Stomach (tissue), 9 donors: ENCODE measurements around the gene CHN2. TPM values are rescaled to one million over a fixed set of nuclear protein-coding genes. Genes with fewer than 3 reads are reported as not detected.

Experiments
- DNase-seq, 2 donors: peaks; one replicate each; pipeline versions ENCODE4 v3.0.0 to v3.0.0-alpha.2; 2013 to 2019
- H3K27ac ChIP-seq, 5 donors: fragments of 200-600 bp in 4 of 5; sonication (generic) in 4 of 5; one replicate each; pipeline ENCODE4 v1.5.1; 2013 to 2019; ENCODE audit warnings: mild to moderate bottlenecking in 1 of 5, moderate library complexity in 1 of 5
- H3K27me3 ChIP-seq, 3 donors: fragments of 200-600 bp; sonication (generic); one replicate each; pipeline ENCODE4 v1.5.1; 2017 to 2019; ENCODE audit warnings: mixed run types in 1 of 3
- H3K36me3 ChIP-seq, 4 donors: fragments of 200-600 bp; sonication (generic); 1 replicate in 3 of 4; 2 replicates in 1 of 4; pipeline ENCODE4 v1.5.1; 2016 to 2019
- H3K4me1 ChIP-seq, 4 donors: fragments of 200-600 bp; sonication (generic); one replicate each; pipeline ENCODE4 v1.5.1; 2016 to 2019
- H3K4me3 ChIP-seq, 4 donors: fragments of 200-600 bp; sonication (generic) in 3 of 4; one replicate each; pipeline ENCODE4 v1.5.1; 2016 to 2019; ENCODE audit warnings: mild to moderate bottlenecking in 1 of 4
- H3K9me3 ChIP-seq, 4 donors: fragments of 200-600 bp; sonication (generic); one replicate each; pipeline ENCODE4 v1.5.1; 2016 to 2019
- CTCF ChIP-seq, 7 experiments: fragments of 450-650 bp in 4 of 7; fragments of 200-600 bp in 3 of 7; sonication (generic) in 3 of 7; IDR thresholded peaks; one replicate each; pipeline ENCODE4 v1.5.1; 2016 to 2019; ENCODE audit warnings: antibody characterized with exemption in 7 of 7, control low read depth in 2 of 7, mild to moderate bottlenecking in 1 of 7
- EP300 ChIP-seq: sonication (generic); formaldehyde crosslinking; IDR thresholded peaks from one replicate; pipeline ENCODE4 v1.6.1; 2017; ENCODE audit warnings: antibody characterized with exemption
- POLR2A ChIP-seq, 4 donors: fragments of 450-650 bp; IDR thresholded peaks; one replicate each; pipeline ENCODE4 v1.6.1; 2016; ENCODE audit warnings: antibody characterized with exemption in 4 of 4, control low read depth in 2 of 4, mild to moderate bottlenecking in 1 of 4, moderate library complexity in 1 of 4
- POLR2AphosphoS5 ChIP-seq, 3 donors: sonication (generic); formaldehyde crosslinking; IDR thresholded peaks; one replicate each; pipeline ENCODE4 v1.6.1; 2016; ENCODE audit warnings: antibody characterized with exemption in 3 of 3
- WGBS, 5 donors: extraction: QIAGEN DNeasy Blood & Tissue Kit in 3 of 5; methylation state at CpG; one replicate each; pipeline versions ENCODE4 v1.1.5 to v1.1.7; 2013 to 2018; 5-methylcytosine and 5-hydroxymethylcytosine counted together
- intact Hi-C: fragments of 100-400 bp; cut with DNase I; formaldehyde crosslinking; loops from one replicate; pipeline ENCODE4 v1.15.1; 2023; ENCODE audit warnings: low total_unique reads
- polyA plus RNA-seq, 3 donors: library from polyadenylated mRNA; stranded (reverse); fragments of 200-250 nt; gene quantifications; one replicate each; pipeline ENCODE4 v1.2.3, GENCODE V29; 2013
- total RNA-seq, 5 donors: library from RNA; depleted of rRNA; stranded (reverse); fragments of >200 nt; gene quantifications; one replicate each; pipeline versions ENCODE4 v1.1.0 to v1.2.3, GENCODE V29; 2014 to 2016
- donor health status: healthy with polysubstance abuse.
- donor health status: Bipolar disorder and iron deficiency.
- donor health status: healthy.

Gene CHN2
- total and polyA plus RNA-seq, 8 donors: 2.4 to 47.8 (median 13.8) TPM

GRCh38 chr7:29265208-29265923 is 70.8 kb downstream of the CHN2 start:
- intact Hi-C loops: no loop called here
- Histone ChIP-seq H3K36me3 (no peaks in the 10 kb centered on the region), H3K27ac (peak overlapping the region in 2 of 5 donors; percentile 42 to 53), H3K9me3 (no peaks in the 10 kb centered on the region), H3K27me3 (no peaks in the 10 kb centered on the region), H3K4me1 (peaks cover 0 to 24% (median 4%) of the 10 kb centered on the region in 4 donors), H3K4me3 (no peak overlapping the region)
- 52 to 63% (median 58%) methylated on average over 6 of the region's 6 CpGs for WGBS, 5 donors
- peak in 1 of 2 donors; percentile 45 for DNase-seq
- peak in 1 of 3 donors; percentile 70 for TF ChIP-seq POLR2AphosphoS5 (IDR thresholded peaks at IDR 0.05)
- TF ChIP-seq POLR2A (IDR thresholded peaks at IDR 0.05): no peak

- intact Hi-C loops: no loop called here
- H3K27me3 ChIP-seq: no peaks in the 10 kb centered on the region
- H3K36me3 ChIP-seq: no peaks in the 10 kb centered on the region
- no peaks in the 10 kb centered on the region for H3K9me3 ChIP-seq
- H3K4me1 ChIP-seq: peaks cover 0 to 34% (median 16%) of the 10 kb centered on the region in 4 donors
- 29 to 67% (median 52%) methylated on average over 1 of the region's 1 CpG for WGBS, 5 donors
- no peak overlapping the region for H3K4me3 ChIP-seq
- peak in 1 of 2 donors; percentile 29 for DNase-seq
- TF ChIP-seq POLR2AphosphoS5 (IDR thresholded peaks at IDR 0.05) (peak in 2 of 3 donors; percentile 27 to 46), EP300 (no peak), POLR2A (IDR thresholded peaks at IDR 0.05) (no peak), CTCF (IDR thresholded peaks at IDR 0.05) (no peak)
- H3K27ac ChIP-seq: peak overlapping the region in 4 of 5 donors; percentile 34 to 57 (median 44)
Measured at GRCh38 chr7:29269935-29270334, 75.4 kb downstream of the CHN2 start.

GRCh38 chr7:29270594-29271318 is 76.2 kb downstream of the CHN2 start:
- peak in 1 of 2 donors; percentile 56 for DNase-seq
- Histone ChIP-seq H3K27me3 (no peaks in the 10 kb centered on the region), H3K27ac (peak overlapping the region in 4 of 5 donors; percentile 16 to 57 (median 45)), H3K4me3 (no peak overlapping the region), H3K9me3 (no peaks in the 10 kb centered on the region), H3K4me1 (peaks cover 4 to 31% (median 17%) of the 10 kb centered on the region in 4 donors), H3K36me3 (no peaks in the 10 kb centered on the region)
- intact Hi-C loops: no loop called here
- TF ChIP-seq POLR2A (IDR thresholded peaks at IDR 0.05): no peak
- TF ChIP-seq POLR2AphosphoS5 (IDR thresholded peaks at IDR 0.05): no peak
- no peak for TF ChIP-seq CTCF (IDR thresholded peaks at IDR 0.05)
- no peak for TF ChIP-seq EP300
- WGBS, 5 donors: 16 to 32% (median 26%) methylated on average over 4 of the region's 4 CpGs

GRCh38 chr7:29271319-29271658 is 76.7 kb downstream of the CHN2 start:
- no peak overlapping the region for H3K4me3 ChIP-seq
- no peaks in the 10 kb centered on the region for H3K9me3 ChIP-seq
- H3K4me1 ChIP-seq: peaks cover 8 to 37% (median 17%) of the 10 kb centered on the region in 4 donors
- H3K27me3 ChIP-seq: no peaks in the 10 kb centered on the region
- intact Hi-C loops: no loop called here
- no peak for TF ChIP-seq CTCF (IDR thresholded peaks at IDR 0.05)
- TF ChIP-seq POLR2AphosphoS5 (IDR thresholded peaks at IDR 0.05): no peak
- TF ChIP-seq POLR2A (IDR thresholded peaks at IDR 0.05): no peak
- TF ChIP-seq EP300: no peak
- H3K36me3 ChIP-seq: no peaks in the 10 kb centered on the region
- H3K27ac ChIP-seq: peak overlapping the region in 4 of 5 donors; percentile 38 to 73 (median 54)
- WGBS, 5 donors: 18 to 43% (median 31%) methylated on average over 4 of the region's 4 CpGs
- no peak for DNase-seq
